Astrocyte (in vitro differentiated cells and primary cell): ENCODE results near the gene CDH24.

Experiments used
- EZH2 ChIP-seq: IDR thresholded peaks from 2 replicates; pipeline ENCODE4 v1.6.1; 2012; ENCODE audit warnings: mild to moderate bottlenecking, low read length, inconsistent platforms; ENCODE audit not compliant: insufficient read depth
- TF ChIP-seq, protein P1 (sequence below): IDR thresholded peaks from 2 replicates; pipeline ENCODE4 v1.5.1; 2011; ENCODE audit warnings: low read depth, mild to moderate bottlenecking, inconsistent platforms, low read length, moderate library complexity; ENCODE audit not compliant: insufficient read depth

DNA sequence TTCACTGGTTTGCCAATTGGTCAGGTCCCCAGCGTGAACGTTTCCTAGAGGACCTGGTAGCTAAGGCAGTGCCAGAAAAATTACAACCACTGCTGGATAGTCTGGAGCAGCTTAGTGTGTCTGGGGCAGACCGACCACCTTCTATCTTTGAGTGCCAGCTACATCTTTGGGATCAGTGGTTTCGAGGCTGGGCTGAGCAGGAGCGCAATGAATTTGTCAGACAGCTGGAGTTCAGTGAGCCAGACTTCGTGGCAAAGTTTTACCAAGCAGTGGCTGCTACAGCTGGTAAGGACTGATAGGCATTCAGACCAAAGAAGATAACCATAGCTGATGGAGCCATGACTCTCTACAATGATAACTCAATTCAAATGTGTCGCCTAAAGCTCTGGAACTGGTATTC, 40.5 kb upstream of the CDH24 start:
- TF ChIP-seq, protein P1, sequence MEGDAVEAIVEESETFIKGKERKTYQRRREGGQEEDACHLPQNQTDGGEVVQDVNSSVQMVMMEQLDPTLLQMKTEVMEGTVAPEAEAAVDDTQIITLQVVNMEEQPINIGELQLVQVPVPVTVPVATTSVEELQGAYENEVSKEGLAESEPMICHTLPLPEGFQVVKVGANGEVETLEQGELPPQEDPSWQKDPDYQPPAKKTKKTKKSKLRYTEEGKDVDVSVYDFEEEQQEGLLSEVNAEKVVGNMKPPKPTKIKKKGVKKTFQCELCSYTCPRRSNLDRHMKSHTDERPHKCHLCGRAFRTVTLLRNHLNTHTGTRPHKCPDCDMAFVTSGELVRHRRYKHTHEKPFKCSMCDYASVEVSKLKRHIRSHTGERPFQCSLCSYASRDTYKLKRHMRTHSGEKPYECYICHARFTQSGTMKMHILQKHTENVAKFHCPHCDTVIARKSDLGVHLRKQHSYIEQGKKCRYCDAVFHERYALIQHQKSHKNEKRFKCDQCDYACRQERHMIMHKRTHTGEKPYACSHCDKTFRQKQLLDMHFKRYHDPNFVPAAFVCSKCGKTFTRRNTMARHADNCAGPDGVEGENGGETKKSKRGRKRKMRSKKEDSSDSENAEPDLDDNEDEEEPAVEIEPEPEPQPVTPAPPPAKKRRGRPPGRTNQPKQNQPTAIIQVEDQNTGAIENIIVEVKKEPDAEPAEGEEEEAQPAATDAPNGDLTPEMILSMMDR, result no peak
- no peak for TF ChIP-seq EZH2
